Smooth muscle cell of the brain vasculature (primary cell): ENCODE data around the gene C1QTNF5.

ENCODE experiments used
- DNase-seq: peaks from one replicate; pipeline ENCODE4 v3.0.0-alpha.2; 2012; ENCODE audit warnings: low read depth, low spot score

The C1QTNF5 gene

DNA sequence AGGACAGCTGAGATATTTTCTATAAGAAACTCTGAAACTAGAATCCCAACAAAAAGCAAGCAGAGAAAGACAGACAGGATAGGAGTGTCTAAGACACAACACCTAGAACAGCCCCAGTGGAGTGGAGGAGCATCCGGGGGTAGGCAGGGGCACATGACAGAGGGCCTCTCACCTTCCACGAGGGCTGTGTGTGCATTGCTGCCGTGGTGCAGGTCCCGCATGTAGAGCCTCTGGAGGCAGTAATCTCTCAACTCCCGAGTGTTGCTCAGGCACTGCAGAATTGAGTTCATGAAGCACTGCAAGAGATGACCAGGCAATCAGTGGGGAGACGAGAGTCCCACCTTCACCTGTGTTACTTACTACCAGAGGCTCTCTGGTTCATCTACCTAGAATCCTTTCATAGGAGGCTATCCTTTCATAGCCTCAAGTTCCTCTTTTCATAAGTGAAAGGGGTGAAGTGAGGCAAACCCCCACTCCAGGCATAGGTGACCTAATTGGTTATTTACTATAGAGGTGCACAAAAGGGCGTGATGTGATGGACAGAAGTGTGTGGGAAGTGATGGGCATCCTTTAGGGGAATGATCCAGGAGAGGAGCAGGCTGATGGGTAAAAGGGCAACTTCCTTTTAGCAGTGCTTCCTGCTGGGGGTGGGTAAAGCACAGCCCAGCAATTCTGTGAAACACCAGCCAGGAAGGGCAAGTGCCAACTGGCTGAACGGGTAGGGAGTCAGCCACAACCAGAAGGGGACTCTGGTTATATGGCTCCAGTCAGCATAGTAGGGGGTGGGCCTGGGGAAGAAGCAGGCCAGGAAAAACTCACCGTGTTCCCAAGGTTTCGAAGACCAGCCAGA is 18.9 kb upstream of the C1QTNF5 start:
- DNase-seq: no peak

DNA sequence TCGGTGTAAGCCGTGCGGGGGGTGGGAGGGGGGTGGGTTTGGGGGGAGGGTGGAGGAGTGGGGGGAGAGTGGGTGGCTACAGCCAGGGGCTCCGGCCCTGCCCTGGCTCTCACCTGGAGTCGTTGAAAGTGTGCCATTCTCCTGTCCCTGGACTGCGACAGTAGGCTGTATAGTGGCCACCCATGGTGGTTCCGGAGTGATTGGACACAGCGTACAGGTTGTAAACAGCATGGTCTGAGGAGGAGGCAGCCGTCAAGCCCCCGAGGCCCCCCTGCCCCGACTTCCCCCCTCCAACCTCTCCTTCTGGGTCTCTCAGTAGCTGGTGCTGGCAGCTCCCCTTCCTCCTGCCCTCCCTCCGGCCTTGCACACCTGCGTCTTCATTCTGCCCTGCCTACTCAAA is 16.4 kb upstream of the C1QTNF5 start:
- no peak for DNase-seq

DNA sequence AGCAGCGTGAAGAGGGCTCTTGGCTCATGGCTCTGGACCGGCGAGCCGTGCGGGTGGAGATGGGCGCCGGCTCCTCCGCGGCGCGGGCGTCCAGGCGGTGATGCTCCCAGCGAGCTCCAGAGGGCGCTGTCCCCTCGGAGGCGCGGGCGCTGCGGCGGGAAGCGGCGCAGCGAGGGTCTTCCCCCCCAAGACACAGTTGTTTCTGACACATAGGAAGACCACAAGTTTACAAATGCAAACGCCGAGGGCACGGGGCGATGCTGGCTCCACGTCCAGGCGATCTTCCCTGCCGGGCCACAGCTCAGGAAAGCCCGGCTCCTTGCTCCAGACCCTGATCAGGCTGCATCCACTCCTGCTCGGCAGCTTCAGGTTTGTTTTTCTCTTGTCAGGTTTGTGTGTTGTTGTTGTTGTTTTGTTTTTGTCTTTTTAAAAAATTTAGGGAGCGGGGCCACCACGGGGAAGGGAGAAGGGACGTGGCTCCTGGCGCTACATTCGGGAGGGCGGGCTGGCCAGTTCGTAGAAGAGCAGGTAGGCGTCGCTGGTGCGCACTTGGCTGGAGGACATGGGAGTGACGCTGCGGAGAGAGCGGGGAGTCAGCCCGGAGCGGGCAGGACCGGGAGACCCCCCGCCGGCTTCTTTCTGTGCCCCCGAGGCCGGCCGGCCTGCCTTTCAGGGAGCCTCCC is 15.8 kb upstream of the C1QTNF5 start:
- no peak for DNase-seq

DNA sequence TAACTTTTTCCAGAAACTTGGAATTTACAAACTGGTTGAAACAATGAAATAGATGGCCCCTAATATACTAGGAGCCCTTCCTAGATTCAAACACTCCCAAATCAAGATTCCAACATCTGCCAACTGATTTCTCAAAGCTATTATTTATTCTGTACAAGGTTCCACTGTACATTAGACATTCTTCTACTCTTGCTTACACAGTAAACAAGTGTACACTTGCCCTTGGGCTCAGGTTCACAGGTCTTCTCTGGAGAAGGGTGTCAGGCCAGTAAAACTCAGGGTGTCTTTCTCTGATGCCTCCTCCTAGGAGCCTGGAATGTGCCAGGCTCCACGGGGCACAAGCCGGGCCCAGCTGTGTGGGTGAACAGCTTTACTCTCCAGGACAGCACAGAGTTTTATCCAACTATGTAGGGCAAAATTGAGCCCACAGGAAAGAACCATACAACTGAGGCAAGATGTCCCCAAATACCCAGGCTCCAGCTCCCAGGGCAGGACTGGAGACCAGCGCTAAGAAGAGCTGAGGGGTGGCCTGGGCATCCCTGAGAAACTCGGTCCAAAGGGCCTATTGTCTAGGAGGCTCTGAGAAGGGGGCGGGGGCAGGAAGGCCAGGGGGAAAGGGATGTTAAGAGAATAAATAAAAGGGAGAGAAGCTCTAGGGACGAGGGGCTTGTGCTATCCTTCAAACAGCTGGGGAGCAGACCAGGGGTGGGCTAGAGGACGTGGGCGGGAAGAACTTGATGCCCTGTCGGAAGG is 14.6 kb upstream of the C1QTNF5 start:
- DNase-seq: no peak

DNA sequence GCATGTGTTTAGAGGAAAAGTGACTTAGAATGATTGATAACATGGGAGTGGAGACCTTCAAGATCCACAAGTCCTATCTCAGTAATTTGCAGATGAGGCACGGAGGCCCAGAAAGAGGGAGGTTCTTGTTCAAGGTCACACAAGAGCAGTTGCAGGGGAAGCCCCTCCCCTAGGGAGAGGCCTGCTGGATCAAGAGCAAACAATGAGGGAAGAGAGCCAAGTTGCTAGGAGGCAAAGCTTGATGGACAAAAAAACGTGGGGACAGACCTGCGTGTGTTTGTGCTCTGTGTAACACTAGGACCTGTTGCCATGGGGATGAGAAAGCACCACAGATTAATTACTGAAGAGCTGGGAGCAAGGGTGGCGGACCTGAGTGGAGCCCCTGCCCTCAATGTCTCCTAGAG is 12.2 kb upstream of the C1QTNF5 start:
- DNase-seq: no peak

DNA sequence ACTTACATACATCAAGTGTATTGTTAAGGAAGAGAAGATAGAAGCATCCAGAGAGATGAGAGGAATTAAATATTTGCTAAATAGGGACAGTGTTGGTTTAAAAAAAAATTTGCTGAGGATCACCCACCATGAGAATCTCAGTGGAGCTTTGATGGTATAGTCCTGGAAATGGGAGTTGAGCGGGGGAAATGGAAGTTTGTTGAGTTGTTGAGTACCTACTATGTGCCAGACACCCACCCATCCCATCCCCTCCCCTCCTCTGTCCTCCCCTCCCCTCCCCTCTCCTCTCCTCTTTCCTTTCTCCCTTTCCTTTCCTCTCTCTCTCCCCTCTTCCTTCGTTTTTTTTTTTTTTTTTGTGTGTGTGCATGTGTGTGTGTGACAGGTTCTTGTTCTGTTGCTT is 10.5 kb upstream of the C1QTNF5 start:
- no peak for DNase-seq

DNA sequence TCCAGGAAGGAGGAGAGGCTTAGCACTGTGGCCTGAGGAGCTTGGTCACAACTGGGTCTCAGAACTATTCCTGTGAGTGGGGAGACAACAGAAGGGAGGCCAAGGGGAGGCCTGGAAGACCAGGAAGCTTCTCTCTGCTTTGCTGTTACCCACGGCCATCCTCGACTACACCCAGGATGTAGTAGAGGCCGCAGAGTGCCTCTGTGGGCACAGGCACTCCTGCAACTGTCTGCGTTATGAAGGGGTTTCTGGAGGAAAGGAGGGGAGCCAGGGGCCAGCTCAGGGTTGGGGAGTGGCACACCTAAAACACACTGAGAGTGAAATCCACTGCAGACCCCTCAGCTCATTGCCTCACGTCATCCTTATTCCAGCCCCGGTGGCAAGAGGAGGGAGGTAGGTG is 9.6 kb upstream of the C1QTNF5 start:
- DNase-seq: no peak

DNA sequence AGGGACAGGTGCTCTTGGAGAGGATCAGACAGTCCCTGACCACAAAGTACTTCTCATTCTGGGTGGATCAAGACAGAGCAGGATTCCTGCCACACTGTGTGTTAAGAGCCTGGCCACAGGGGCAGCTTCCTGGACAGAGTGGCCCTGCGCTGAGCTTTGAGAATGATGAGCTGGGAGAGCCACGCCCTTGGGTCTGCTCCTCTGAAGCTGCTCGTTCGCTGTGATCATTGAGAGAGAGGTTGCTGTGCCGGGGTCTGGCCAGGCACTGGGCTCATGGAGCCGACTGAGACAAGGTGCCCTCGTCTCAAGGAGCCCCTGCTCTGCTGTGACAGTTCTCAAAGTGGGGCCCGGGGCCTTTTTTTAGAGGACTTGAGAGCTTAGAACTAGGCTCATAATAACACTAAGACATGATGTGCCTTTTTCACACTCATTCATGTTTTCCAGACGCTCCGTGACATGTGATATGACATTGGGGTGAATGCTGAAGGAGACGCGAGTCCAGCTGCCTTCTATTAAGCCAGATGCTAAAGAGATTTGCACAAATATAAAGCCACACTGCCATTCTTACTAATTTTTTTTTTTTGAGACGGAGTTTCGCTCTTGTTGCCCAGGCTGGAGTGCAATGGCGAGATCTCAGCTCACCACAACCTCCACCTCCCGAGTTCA is 7.4 kb upstream of the C1QTNF5 start:
- DNase-seq: no peak

DNA sequence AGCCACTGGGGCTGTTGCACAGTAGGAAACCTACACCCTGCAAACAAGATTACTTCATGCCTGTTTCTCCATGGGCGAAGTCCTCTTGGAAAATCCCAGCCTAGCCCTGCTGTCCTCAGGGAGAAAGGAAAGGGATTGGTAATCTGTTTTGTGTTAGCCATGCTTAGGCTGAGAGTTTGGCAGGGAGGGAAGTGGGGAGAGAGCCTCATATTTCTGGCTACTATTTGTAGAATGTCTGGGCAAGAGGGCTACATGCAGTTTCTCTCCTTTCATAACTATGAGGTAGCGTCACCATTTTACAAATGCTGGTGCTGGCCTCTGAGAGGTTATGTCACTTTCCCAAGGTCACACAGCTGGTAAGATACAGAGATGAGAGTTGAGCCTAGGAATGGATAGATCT is 6.6 kb upstream of the C1QTNF5 start:
- no peak for DNase-seq

DNA sequence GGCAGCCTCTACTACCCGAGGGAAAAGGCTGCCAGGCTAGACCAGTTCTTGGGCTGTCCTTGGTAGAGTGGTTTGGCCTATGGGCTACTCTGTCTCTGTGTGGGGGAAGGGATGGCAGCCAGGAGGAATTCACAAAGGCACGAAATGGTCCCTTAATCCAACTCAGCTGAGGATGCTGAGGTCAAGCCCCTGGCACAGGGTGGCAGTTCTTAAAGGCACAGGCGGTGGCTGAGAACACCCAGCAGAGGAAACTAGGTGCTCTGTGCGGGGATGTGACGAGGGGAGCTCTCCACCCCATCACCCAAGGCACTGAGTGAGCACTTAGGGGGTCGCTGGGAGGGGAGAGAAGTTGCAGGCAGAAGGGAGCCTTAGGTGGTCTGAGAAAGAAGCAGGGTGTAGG is 5.9 kb upstream of the C1QTNF5 start, which contains the start of gene MFRP:
Gene MFRP (minus strand): TSS at position 101 of the 400 bp plus-strand sequence. CDS start 192 bp downstream, outside the sequence.
- DNase-seq: no peak

DNA sequence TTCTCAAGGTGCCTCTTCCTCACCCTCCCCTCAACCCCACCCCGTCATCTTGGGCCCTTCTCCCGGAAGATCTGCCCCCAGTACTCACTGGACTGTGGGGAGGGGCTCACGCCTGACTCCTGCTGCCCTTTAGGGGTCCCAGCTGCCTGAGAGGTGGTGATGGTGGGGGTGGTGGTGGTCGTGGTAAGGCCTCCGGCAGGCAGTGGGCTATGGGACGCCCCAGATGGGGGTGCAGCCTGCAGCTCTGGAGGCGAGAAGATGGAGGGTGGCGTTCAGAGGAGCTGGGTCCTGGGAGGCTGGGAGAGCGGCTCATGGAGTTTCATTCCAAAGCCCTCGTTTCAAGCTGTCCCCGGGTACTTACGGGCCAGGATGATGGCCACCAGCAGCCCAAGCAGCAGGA is 5.0 kb upstream of the C1QTNF5 start:
- DNase-seq: no peak

DNA sequence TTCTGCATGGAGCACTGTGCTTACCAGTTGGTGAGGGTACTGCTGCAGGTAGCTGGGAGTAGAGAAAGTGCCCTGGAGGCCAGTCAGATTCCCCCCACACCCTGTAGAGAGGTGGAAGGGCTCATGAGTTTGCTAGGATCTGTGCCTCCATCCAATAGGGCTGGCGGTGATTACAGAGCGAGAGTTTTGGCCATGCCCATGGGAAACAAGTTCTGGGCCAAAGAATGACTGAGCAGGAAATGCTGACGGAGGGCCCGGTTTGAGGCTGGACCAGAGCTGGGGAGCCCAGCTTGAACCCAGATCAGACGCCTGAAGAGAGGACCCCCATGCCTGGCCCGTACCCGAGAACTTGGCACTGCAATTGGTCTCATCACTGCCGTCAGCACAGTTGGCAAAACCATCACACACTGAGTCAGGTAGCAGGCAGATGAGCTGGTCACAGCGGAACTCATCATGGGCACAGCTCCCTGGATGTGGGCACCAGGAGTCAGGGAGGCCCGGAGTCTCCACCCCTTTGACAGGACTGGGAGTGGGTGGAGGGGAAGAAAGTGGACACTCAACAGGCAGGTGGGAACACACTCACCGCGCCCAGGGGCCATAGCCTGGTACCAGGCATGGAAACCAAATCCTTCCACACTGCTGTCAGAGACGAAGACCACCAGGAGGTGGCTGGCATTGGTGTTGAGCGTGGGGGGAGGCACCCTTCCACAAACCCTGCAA is 3.8 kb upstream of the C1QTNF5 start:
- DNase-seq: no peak

DNA sequence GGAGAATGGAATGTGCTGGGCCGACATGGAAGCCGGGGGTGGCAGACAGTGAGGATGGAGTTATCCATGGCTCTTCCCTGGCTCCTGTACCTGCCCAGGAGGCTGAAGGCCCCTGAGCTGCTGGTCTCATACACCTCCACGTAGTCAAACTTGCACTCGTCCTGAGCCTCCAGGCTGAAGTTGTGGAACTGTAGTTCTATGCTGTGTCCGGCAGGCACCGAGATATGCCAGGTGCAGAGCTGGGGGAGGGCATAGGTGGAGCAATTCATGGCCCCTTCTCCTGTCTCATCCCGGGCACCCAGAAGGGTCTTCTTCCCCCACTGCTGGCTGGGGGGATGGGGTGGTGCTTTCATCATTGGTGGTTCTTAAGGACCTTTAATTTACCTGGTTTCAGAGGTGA is 3.0 kb upstream of the C1QTNF5 start:
- no peak for DNase-seq

DNA sequence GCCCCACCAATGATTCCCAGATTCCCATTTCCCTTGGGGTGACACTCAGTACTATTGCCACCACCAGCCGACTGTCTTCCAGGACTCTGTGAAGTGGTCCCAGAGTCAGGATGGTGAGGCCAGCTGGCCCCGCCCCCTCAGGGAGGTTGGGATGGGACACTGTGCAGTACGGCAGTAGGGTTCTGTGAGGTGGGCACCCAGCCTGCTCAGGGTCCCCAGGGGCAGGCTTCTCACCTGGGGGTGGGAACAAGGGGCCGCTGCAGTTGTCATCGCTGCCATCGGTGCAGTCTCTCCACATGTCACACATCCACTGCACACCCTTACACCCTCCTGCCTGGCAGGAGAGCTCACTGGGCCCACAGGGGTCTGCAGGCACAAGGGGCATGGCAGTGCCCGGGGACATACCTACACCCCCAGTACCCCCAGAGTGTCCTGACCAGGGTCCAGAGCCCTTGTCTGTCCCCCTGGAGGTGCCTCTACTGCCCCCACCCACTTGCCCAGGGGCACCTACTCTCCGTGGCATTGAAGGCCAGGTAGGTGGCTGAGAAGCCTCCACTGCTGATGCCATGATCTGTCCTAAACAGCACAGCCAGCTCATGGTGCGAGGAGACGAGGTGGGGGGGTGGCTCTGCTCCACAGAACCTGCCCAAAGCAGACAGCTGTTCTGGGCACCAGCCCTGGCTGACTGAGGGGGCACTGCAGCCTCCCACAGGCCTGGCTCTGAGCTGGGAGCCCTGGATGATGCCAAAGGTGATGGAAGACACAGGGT is 1.9 kb upstream of the C1QTNF5 start:
- no peak for DNase-seq

DNA sequence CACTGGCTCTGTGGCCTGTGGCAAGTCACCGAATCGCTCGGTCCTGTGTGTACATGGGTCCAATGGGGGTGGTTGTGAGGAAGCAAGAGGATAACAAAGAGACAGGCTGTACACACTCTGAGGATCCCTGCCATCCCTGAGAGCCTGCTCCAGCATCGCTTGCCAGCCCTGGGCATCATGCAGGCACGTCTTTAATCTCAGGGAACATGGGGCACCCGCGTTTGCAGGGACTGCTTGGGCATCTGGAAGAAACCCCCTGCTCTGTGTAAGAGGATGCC is 1.3 kb upstream of the C1QTNF5 start:
- no peak for DNase-seq

DNA sequence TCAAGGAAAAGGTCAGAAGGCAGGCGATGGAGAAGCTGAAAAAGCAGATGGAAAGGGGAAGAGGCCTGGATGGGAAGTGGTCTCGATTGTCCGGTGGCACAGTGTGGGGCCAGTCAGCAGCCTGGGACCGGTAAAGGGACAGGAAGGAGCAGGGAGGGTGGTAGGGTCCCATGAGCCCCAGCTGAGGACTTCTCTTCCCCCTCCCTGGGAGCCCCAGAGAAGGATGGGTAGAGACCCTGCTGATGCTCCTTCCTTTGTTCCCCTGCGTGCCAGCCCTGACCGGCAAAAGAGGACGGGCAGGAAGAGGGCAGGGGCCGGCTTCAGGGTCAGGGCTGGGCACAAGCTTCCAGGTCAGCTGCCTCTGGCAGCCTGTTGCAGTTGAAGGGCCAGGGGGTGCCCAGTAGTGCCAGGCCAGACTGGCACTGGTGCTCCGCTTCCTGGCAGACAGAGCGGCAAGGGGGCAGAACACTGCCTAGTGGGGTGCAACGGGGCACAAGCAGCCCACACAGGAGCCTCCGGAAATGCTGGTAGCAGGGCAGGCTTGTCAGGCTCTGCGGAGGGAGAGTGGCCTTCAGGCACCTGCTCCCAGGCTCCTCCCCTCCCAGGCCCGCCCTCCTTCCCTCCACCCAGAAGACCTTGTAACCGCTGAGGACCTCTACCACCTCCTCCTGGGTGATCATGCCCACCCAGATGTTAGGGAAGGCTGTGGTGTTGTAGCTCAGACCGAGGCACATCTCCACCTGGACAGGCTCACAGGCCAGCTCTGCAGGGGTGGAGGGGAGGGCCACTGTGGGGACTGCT is 739 bp upstream of the C1QTNF5 start:
- no peak for DNase-seq

DNA sequence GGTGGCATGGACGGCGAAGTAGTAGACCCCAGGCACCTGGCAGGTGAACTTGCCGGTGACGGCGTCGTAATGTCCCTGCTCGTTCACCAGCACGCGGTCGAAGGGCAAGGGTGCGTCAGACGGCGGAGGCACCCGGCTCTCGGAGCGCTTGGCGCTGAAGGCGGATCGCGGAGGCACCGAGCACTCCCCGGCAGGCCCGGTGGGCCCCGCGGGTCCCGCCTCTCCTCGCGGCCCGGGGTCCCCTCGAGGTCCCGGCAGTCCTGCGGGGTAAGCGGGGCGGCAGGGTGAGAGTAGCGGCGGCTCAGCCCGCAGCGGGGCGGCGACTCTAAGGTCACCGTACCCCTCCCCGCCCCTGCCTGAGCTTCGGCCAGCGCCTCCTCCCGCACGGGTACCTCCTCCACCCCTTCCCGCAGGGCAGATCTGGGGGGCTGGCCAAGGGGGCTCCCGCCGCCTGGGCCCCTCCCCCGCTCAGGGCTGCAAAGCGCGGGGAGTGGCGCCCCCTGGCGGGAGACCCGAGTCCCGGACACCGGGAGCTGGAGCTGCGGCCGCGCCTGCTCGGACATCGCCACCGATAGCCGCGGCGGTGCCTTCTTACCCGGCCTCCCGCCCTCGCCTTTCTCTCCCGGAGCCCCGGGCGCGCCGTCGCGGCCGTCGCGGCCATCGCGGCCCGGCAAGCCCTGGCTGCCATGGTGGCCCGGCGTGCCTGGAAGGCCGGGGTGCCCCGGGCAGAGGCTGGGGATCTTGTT is 921 bp downstream of the C1QTNF5 start:
- DNase-seq: no peak

DNA sequence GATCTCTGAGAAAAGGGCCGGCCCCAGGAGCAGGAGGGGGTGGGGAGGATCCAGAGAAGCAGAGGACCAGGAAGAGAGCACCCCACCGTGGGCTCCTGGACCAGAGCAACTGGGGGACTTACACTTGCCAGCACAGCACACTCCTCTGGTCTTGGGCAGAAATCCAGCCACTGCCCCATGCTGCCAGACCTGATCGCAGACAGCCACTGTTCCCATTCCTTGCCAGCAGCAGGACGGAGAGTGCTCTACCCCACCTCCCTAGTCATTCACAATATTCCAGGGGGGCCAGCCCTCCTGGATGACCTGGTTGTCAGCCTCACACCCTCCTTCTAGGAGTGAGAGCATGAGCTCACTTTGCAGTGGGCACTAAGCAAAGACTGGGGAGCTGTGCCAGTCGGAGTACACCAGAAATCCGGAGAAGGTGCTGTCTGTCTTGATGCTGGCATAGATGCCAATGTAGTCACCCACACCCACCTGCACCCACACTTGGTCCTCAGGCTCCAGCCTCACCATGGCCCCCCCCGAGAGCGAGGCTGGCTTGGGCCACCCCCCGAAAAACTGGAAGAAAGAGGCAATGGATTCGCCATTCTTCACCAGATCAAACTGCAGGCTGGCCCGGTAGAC is 1.6 kb downstream of the C1QTNF5 start:
- no peak for DNase-seq
